HEK293 (cell line): ENCODE results near the gene PTPRN2.

Experiments used
- CTCF ChIA-PET: fragments of 350-600 bp; formaldehyde crosslinking; extraction: SDS; loops from one replicate; lab custom pipeline; 2021; ENCODE audit warnings: antibody characterized with exemption; lab: Yijun Ruan, JAX
- POLR2A ChIA-PET: fragments of 300-600 bp; formaldehyde crosslinking; extraction: SDS; loops from one replicate; lab custom pipeline; 2020; ENCODE audit warnings: antibody characterized with exemption, inconsistent platforms; lab: Yijun Ruan, JAX
- H3K27ac ChIP-seq: fragments of 200-500 bp; sonication (Bioruptor generic); 2 replicates; pipeline ENCODE4 v1.5.1; 2014; ENCODE audit warnings: low read depth, low read length, control low read depth, inconsistent platforms; ENCODE audit errors: extremely low read depth
- H3K36me3 ChIP-seq, 2 experiments: fragments of 200-500 bp in 1 of 2; sonication (Bioruptor generic) in 1 of 2; 1 replicate in 1 of 2; 2 replicates in 1 of 2; pipeline ENCODE4 v1.5.1; 2014 to 2017; ENCODE audit warnings: inconsistent platforms in 2 of 2, low read length in 2 of 2; ENCODE audit not compliant: control insufficient read depth in 2 of 2, insufficient read depth in 1 of 2
- H3K4me1 ChIP-seq: fragments of 200-500 bp; sonication (Bioruptor generic); 2 replicates; pipeline ENCODE4 v1.5.1; 2014; ENCODE audit warnings: mild to moderate bottlenecking, low read length, inconsistent platforms; ENCODE audit not compliant: control insufficient read depth, insufficient read depth
- H3K4me3 ChIP-seq: 2 replicates; pipeline ENCODE4 v1.5.1; 2011; ENCODE audit warnings: low read depth, mild to moderate bottlenecking, control low read depth, low read length, moderate library complexity
- H3K9me3 ChIP-seq: fragments of 200-500 bp; sonication (Bioruptor generic); 2 replicates; pipeline ENCODE4 v1.5.1; 2014; ENCODE audit warnings: low read depth, low read length, inconsistent platforms; ENCODE audit not compliant: control insufficient read depth, insufficient read depth
- FEZF1 ChIP-seq: fragments of 450-650 bp; formaldehyde crosslinking; IDR thresholded peaks from 2 replicates; pipeline ENCODE4 v1.5.1; 2016; ENCODE audit warnings: missing biosample characterization, missing genetic modification characterization
- GLI2 ChIP-seq: fragments of 450-650 bp; formaldehyde crosslinking; IDR thresholded peaks from 2 replicates; pipeline ENCODE4; 2017; ENCODE audit warnings: missing biosample characterization, missing genetic modification characterization, low read depth, borderline replicate concordance
- MEIS1 ChIP-seq: sonication (generic); formaldehyde crosslinking; IDR thresholded peaks from 2 replicates; pipeline ENCODE4 v1.8.1; 2022; ENCODE audit warnings: missing genetic modification reagents, mild to moderate bottlenecking, borderline replicate concordance
- PBX3 ChIP-seq: sonication (generic); formaldehyde crosslinking; IDR thresholded peaks from 2 replicates; pipeline ENCODE4 v1.8.1; 2022; ENCODE audit warnings: mild to moderate bottlenecking, moderate library complexity, missing genetic modification reagents
- PRDM6 ChIP-seq: fragments of 450-650 bp; formaldehyde crosslinking; IDR thresholded peaks from 2 replicates; pipeline ENCODE4 v1.5.1; 2017; ENCODE audit warnings: missing biosample characterization, missing genetic modification characterization
- REST ChIP-seq: fragments of 450-650 bp; formaldehyde crosslinking; IDR thresholded peaks from 2 replicates; pipeline ENCODE4 v1.5.1; 2016; ENCODE audit warnings: missing biosample characterization, missing genetic modification characterization
- SALL2 ChIP-seq: fragments of 450-650 bp; formaldehyde crosslinking; IDR thresholded peaks from 2 replicates; pipeline ENCODE4 v1.5.0; 2017; ENCODE audit warnings: missing biosample characterization, mild to moderate bottlenecking, missing genetic modification characterization, borderline replicate concordance
- YY1 ChIP-seq: fragments of 450-650 bp; formaldehyde crosslinking; IDR thresholded peaks from 2 replicates; pipeline ENCODE4 v1.5.1; 2018; ENCODE audit warnings: missing biosample characterization, missing genetic modification characterization
- ZNF114 ChIP-seq: fragments of 450-650 bp; formaldehyde crosslinking; IDR thresholded peaks from 2 replicates; pipeline ENCODE4 v1.5.0; 2017; ENCODE audit warnings: missing biosample characterization, missing genetic modification characterization
- ZNF16 ChIP-seq: fragments of 450-650 bp; formaldehyde crosslinking; IDR thresholded peaks from 2 replicates; pipeline ENCODE4 v1.5.1; 2016; ENCODE audit warnings: low read depth, missing biosample characterization, missing genetic modification characterization
- ZNF174 ChIP-seq: fragments of 450-650 bp; formaldehyde crosslinking; IDR thresholded peaks from 2 replicates; pipeline ENCODE4 v1.5.0; 2017; ENCODE audit warnings: missing biosample characterization, mild to moderate bottlenecking, missing genetic modification characterization
- ZNF223 ChIP-seq: fragments of 450-650 bp; formaldehyde crosslinking; IDR thresholded peaks from 2 replicates; pipeline ENCODE4 v1.5.1; 2016; ENCODE audit warnings: missing biosample characterization, missing genetic modification characterization
- ZNF248 ChIP-seq: fragments of 450-650 bp; formaldehyde crosslinking; IDR thresholded peaks from 2 replicates; pipeline ENCODE4 v1.5.1; 2017; ENCODE audit warnings: missing biosample characterization, missing genetic modification characterization
- ZNF302 ChIP-seq: fragments of 450-650 bp; formaldehyde crosslinking; IDR thresholded peaks from 2 replicates; pipeline ENCODE4 v1.5.1; 2016; ENCODE audit warnings: missing biosample characterization, missing genetic modification characterization, low read depth
- ZNF335 ChIP-seq: fragments of 450-650 bp; formaldehyde crosslinking; conservative IDR thresholded peaks from 2 replicates; pipeline ENCODE4 v1.5.1; 2016; ENCODE audit warnings: missing biosample characterization, missing genetic modification characterization
- ZNF354C ChIP-seq: fragments of 450-650 bp; formaldehyde crosslinking; IDR thresholded peaks from 2 replicates; pipeline ENCODE4 v1.5.1; 2016; ENCODE audit warnings: missing biosample characterization, missing genetic modification characterization, low read depth, borderline replicate concordance
- ZNF394 ChIP-seq: fragments of 450-650 bp; formaldehyde crosslinking; IDR thresholded peaks from 2 replicates; pipeline ENCODE4 v1.5.1; 2016; ENCODE audit warnings: missing biosample characterization, missing genetic modification characterization, mild to moderate bottlenecking, moderate library complexity, borderline replicate concordance
- ZNF514 ChIP-seq: fragments of 450-650 bp; formaldehyde crosslinking; IDR thresholded peaks from 2 replicates; pipeline ENCODE4 v1.5.1; 2016; ENCODE audit warnings: missing biosample characterization, missing genetic modification characterization
- ZNF529 ChIP-seq: fragments of 450-650 bp; formaldehyde crosslinking; IDR thresholded peaks from 2 replicates; pipeline ENCODE4 v1.5.1; 2017; ENCODE audit warnings: missing genetic modification characterization, missing biosample characterization; ENCODE audit not compliant: insufficient replicate concordance
- ZNF530 ChIP-seq: fragments of 450-650 bp; formaldehyde crosslinking; IDR thresholded peaks from 2 replicates; pipeline ENCODE4 v1.5.1; 2016; ENCODE audit warnings: low read depth, missing biosample characterization, missing genetic modification characterization
- ZNF654 ChIP-seq: fragments of 450-650 bp; formaldehyde crosslinking; IDR thresholded peaks from 2 replicates; pipeline ENCODE4 v1.5.1; 2016; ENCODE audit warnings: low read depth, missing biosample characterization, missing genetic modification characterization
- ZNF747 ChIP-seq: fragments of 450-650 bp; formaldehyde crosslinking; IDR thresholded peaks from 2 replicates; pipeline ENCODE4 v1.5.1; 2016; ENCODE audit warnings: missing biosample characterization, missing genetic modification characterization
- ZNF777 ChIP-seq: fragments of 450-650 bp; formaldehyde crosslinking; IDR thresholded peaks from 2 replicates; pipeline ENCODE4 v1.5.1; 2017; ENCODE audit warnings: missing biosample characterization, missing genetic modification characterization, borderline replicate concordance

The PTPRN2 gene

GRCh38 chr7:158244430-158244829 is 343.2 kb downstream of the PTPRN2 start (continued):
- no peak for TF ChIP-seq ZNF114 (tag by site-specific recombination)
- no peak for TF ChIP-seq YY1 (tag by site-specific recombination)
- TF ChIP-seq SALL2 (tag by site-specific recombination) = no peak
- no peak for TF ChIP-seq ZNF747 (tag by site-specific recombination)
- TF ChIP-seq ZNF174 (tag by site-specific recombination) = no peak
- TF ChIP-seq, all 188 proteins: peak for 0

- no peak overlapping the region for H3K4me3 ChIP-seq
- no peak for TF ChIP-seq ZNF354C (tag by site-specific recombination)
- H3K9me3 ChIP-seq = no peaks in the 10 kb centered on the region
- POLR2A ChIA-PET = no interaction called here
- no peaks in the 10 kb centered on the region for H3K36me3 ChIP-seq
- H3K27ac ChIP-seq = no peak overlapping the region
- CTCF ChIA-PET = interaction anchor here (0.7 kb wide), 1 partner anchor 303 kb away, joined by 3 read pairs; no protein-coding TSS in a partner anchor
- no peaks in the 10 kb centered on the region for H3K4me1 ChIP-seq
Measured at GRCh38 chr7:158241919-158242318, 345.7 kb downstream of the PTPRN2 start.

GRCh38 chr7:158240801-158241200 is 346.8 kb downstream of the PTPRN2 start:
- TF ChIP-seq ZNF654 (tag by site-specific recombination) (no peak), ZNF335 (no peak), ZNF394 (no peak), ZNF530 (tag by site-specific recombination) (no peak), FEZF1 (tag by site-specific recombination) (no peak), REST (no peak), ZNF302 (tag by site-specific recombination) (no peak), ZNF529 (no peak), MEIS1 (no peak), ZNF223 (tag by site-specific recombination) (no peak), ZNF16 (no peak), PBX3 (no peak), ZNF514 (no peak), GLI2 (tag by site-specific recombination) (no peak), SALL2 (tag by site-specific recombination) (no peak), ZNF248 (no peak), PRDM6 (no peak), ZNF777 (tag by site-specific recombination) (no peak)
- Histone ChIP-seq H3K4me3 (no peak overlapping the region), H3K4me1 (no peaks in the 10 kb centered on the region), H3K9me3 (no peaks in the 10 kb centered on the region), H3K27ac (no peak overlapping the region), H3K36me3 (no peaks in the 10 kb centered on the region)
- POLR2A ChIA-PET = no interaction called here
- CTCF ChIA-PET = no interaction called here
